B cell (primary cell): ENCODE measurements around the gene UBE4A.

Experiments
- EZH2 ChIP-seq: IDR thresholded peaks from 2 replicates; pipeline ENCODE4 v1.6.1; 2012; ENCODE audit warnings: borderline replicate concordance, low read depth, mild to moderate bottlenecking, moderate library complexity, low read length; ENCODE audit not compliant: insufficient read depth, poor library complexity, severe bottlenecking
- TF ChIP-seq, protein P1 (sequence below): fragments of 200-600 bp; IDR thresholded peaks from one replicate; pipeline ENCODE4 v1.8.0; 2022; ENCODE audit warnings: antibody characterized with exemption, mild to moderate bottlenecking

DNA sequence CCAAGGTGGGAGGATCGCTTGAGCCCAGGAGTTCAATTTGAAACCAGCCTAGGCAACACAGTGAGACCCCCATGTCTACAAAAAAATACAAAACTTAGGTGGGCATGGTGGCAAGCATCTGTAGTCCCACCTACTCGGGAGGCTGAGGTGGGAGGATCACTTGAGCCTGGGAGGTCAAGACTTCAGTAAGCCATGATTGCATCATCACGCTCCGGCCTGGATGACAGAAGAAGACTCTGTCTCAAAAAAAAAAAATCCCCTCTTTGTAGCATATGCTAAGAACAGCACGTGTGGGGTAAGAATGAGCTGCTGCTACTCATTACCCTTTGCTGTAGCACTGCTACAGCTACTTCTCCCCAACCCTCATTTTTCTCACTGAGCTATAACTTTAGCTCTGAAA is 14.5 kb downstream of the UBE4A start:
- TF ChIP-seq, protein P1, sequence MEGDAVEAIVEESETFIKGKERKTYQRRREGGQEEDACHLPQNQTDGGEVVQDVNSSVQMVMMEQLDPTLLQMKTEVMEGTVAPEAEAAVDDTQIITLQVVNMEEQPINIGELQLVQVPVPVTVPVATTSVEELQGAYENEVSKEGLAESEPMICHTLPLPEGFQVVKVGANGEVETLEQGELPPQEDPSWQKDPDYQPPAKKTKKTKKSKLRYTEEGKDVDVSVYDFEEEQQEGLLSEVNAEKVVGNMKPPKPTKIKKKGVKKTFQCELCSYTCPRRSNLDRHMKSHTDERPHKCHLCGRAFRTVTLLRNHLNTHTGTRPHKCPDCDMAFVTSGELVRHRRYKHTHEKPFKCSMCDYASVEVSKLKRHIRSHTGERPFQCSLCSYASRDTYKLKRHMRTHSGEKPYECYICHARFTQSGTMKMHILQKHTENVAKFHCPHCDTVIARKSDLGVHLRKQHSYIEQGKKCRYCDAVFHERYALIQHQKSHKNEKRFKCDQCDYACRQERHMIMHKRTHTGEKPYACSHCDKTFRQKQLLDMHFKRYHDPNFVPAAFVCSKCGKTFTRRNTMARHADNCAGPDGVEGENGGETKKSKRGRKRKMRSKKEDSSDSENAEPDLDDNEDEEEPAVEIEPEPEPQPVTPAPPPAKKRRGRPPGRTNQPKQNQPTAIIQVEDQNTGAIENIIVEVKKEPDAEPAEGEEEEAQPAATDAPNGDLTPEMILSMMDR, result no peak
- TF ChIP-seq EZH2, result no peak
